B cell (primary cell): ENCODE results near the gene OTUD5. TPM values are rescaled to one million over a fixed set of nuclear protein-coding genes. Genes with fewer than 3 reads are reported as not detected.
"Not testable (repeated sequence)": the region's sequence is repeated elsewhere in the genome, so short reads cannot be mapped to it uniquely, and the experiment has no call there.

Experiments used
- ATAC-seq: fragments of 200-7000 bp; cut with Tn5 transposase; one replicate; pipeline ENCODE4 v1.10.0; 2021; ENCODE audit warnings: low read depth, mild to moderate bottlenecking, moderate number of reproducible peaks, moderate library complexity
- CTCF ChIA-PET: fragments of 350-600 bp; sonication (Branson Sonifier 250); formaldehyde crosslinking; loops from one replicate; lab custom pipeline; 2021; ENCODE audit warnings: antibody characterized with exemption, inconsistent platforms; lab: Charles Lee
- POLR2A ChIA-PET: fragments of 350-600 bp; sonication (Branson Sonifier 250); formaldehyde crosslinking; loops from one replicate; lab custom pipeline; 2021; ENCODE audit warnings: antibody characterized with exemption; lab: Charles Lee
- DNase-seq: peaks from one replicate; pipeline ENCODE4 v3.0.0; 2013
- H2AFZ ChIP-seq: 2 replicates; pipeline ENCODE4 v1.6.1; 2012; ENCODE audit warnings: mild to moderate bottlenecking, low read depth, low read length; ENCODE audit not compliant: insufficient read depth, poor library complexity, severe bottlenecking
- H3K27ac ChIP-seq, 2 donors: 1 replicate in 1 of 2; 2 replicates in 1 of 2; pipeline ENCODE4 v1.5.1; 2012 to 2013; ENCODE audit warnings: low read length in 2 of 2, mild to moderate bottlenecking in 2 of 2, moderate library complexity in 1 of 2
- H3K27me3 ChIP-seq, 4 experiments: fragments of 200-600 bp in 1 of 4; sonication (generic) in 1 of 4; replicated peaks in 1 of 4; 1 replicate in 2 of 4; 2 replicates in 2 of 4; pipeline versions ENCODE4 v1.6.1 to v1.7.0; 2013 to 2016; ENCODE audit warnings: low read length in 3 of 4, mild to moderate bottlenecking in 2 of 4, mixed read lengths in 1 of 4, moderate library complexity in 1 of 4; ENCODE audit not compliant: insufficient read depth in 4 of 4, control insufficient read depth in 3 of 4; ENCODE audit errors: control extremely low read depth in 1 of 4
- H3K36me3 ChIP-seq, 2 experiments: replicated peaks in 1 of 2; 1 replicate in 1 of 2; 2 replicates in 1 of 2; pipeline versions ENCODE4 v1.6.1 to v1.7.1; 2013; ENCODE audit warnings: low read length in 1 of 2; ENCODE audit not compliant: insufficient read depth in 2 of 2, control insufficient read depth in 1 of 2; ENCODE audit errors: control extremely low read depth in 1 of 2, extremely low read depth in 1 of 2
- H3K4me1 ChIP-seq, 2 donors: fragments of 200-600 bp in 1 of 2; sonication (generic) in 1 of 2; 1 replicate in 1 of 2; 2 replicates in 1 of 2; pipeline versions ENCODE4 v1.5.1 to v1.6.1; 2013 to 2017; ENCODE audit warnings: low read length in 2 of 2; ENCODE audit not compliant: control insufficient read depth in 2 of 2, insufficient read depth in 2 of 2
- H3K4me2 ChIP-seq: replicated peaks from 2 replicates; pipeline ENCODE3; 2012; ENCODE audit warnings: mild to moderate bottlenecking, low read depth, low read length; ENCODE audit not compliant: poor library complexity, severe bottlenecking
- H3K4me3 ChIP-seq, 5 experiments: fragments of 200-600 bp in 1 of 5; sonication (generic) in 1 of 5; 1 replicate in 3 of 5; 2 replicates in 2 of 5; pipeline versions ENCODE4 v1.5.1 to v1.7.0; 2011 to 2016; ENCODE audit warnings: low read length in 4 of 5, mild to moderate bottlenecking in 4 of 5, low read depth in 2 of 5, control low read depth in 1 of 5, moderate library complexity in 1 of 5; ENCODE audit not compliant: insufficient read depth in 1 of 5; ENCODE audit errors: control extremely low read depth in 1 of 5, extremely low read depth in 1 of 5
- H3K79me2 ChIP-seq: fragments of 200-600 bp; sonication (generic); one replicate; pipeline ENCODE4 v1.6.0; 2016; ENCODE audit warnings: low read length; ENCODE audit not compliant: control insufficient read depth, insufficient read depth
- H3K9ac ChIP-seq: fragments of 200-600 bp; sonication (generic); 2 replicates; pipeline ENCODE4 v1.6.1; 2017; ENCODE audit warnings: mild to moderate bottlenecking, low read length, moderate library complexity
- H3K9me3 ChIP-seq, 3 donors: one replicate each; pipeline versions ENCODE4 v1.6.1 to v1.7.1; 2013; ENCODE audit warnings: low read length in 2 of 3; ENCODE audit not compliant: control insufficient read depth in 2 of 3, insufficient read depth in 1 of 3; ENCODE audit errors: control extremely low read depth in 1 of 3
- H4K20me1 ChIP-seq: 2 replicates; pipeline ENCODE4 v1.6.0; 2012; ENCODE audit warnings: mild to moderate bottlenecking, low read length; ENCODE audit not compliant: insufficient read depth, control insufficient read depth, poor library complexity, severe bottlenecking
- H3K27ac Mint-ChIP-seq: one replicate; pipeline ENCODE4 v1.8.0; 2021; ENCODE audit warnings: mixed read lengths
- H3K27me3 Mint-ChIP-seq: one replicate; pipeline ENCODE4 v1.8.0; 2021; ENCODE audit warnings: mixed read lengths
- H3K4me1 Mint-ChIP-seq: one replicate; pipeline ENCODE4 v1.8.0; 2021; ENCODE audit warnings: mixed read lengths
- H3K4me3 Mint-ChIP-seq: one replicate; pipeline ENCODE4 v1.8.0; 2021; ENCODE audit warnings: mixed read lengths
- H3K9me3 Mint-ChIP-seq: one replicate; pipeline ENCODE4 v1.8.0; 2022; ENCODE audit warnings: mixed read lengths; ENCODE audit not compliant: insufficient read depth
- CTCF ChIP-seq: fragments of 200-600 bp; IDR thresholded peaks from one replicate; pipeline ENCODE4 v1.8.0; 2022; ENCODE audit warnings: antibody characterized with exemption, mild to moderate bottlenecking
- EZH2 ChIP-seq: IDR thresholded peaks from 2 replicates; pipeline ENCODE4 v1.6.1; 2012; ENCODE audit warnings: borderline replicate concordance, low read depth, mild to moderate bottlenecking, moderate library complexity, low read length; ENCODE audit not compliant: insufficient read depth, poor library complexity, severe bottlenecking
- WGBS: methylation state at CpG from one replicate; pipeline ENCODE4 v1.1.5; 2013; ENCODE audit warnings: missing lambda C conversion rate; ENCODE audit not compliant: insufficient coverage; 5-methylcytosine and 5-hydroxymethylcytosine counted together
- intact Hi-C: fragments of 100-400 bp; cut with micrococcal nuclease; formaldehyde crosslinking; loops from one replicate; pipeline ENCODE4 v1.10.0; 2022
- polyA plus RNA-seq: library from polyadenylated mRNA; depleted of rRNA; stranded (reverse); fragments of >200 nt; gene quantifications from 2 replicates; pipeline ENCODE4 v1.2.3, GENCODE V29; 2012
- small RNA-seq: library from RNA; depleted of rRNA; stranded (forward); fragments of <200 nt; gene quantifications from one replicate; pipeline ENCODE3, GENCODE V24; 2012; ENCODE audit warnings: low replicate concordance, low read depth; ENCODE audit not compliant: insufficient read length
- total RNA-seq, 2 donors: library from RNA; stranded (reverse); fragments of 120-200 nt in 1 of 2; gene quantifications; 1 replicate in 1 of 2; 2 replicates in 1 of 2; pipeline versions ENCODE4 v1.2.3 to v1.2.4, GENCODE V29; 2013 to 2022

OTUD5 gene
- total and polyA plus RNA-seq, 2 donors (not counting 1 experiment from before 2014, with no cell fraction given): 105 to 116 TPM

GRCh38 chrX:48883729-48884128 is 73.7 kb downstream of the OTUD5 start:
- WGBS: no CpG with 5 or more reads among the region's 10 CpGs
- H3K4me1 Mint-ChIP-seq: no peaks in the 10 kb centered on the region
- Histone ChIP-seq H3K9me3 (no peaks in the 10 kb centered on the region), H3K9ac (no peak overlapping the region), H3K4me2 (no peak overlapping the region), H3K4me1 (no peaks in the 10 kb centered on the region), H4K20me1 (no peaks in the 10 kb centered on the region), H3K27me3 (no peaks in the 10 kb centered on the region), H3K36me3 (no peaks in the 10 kb centered on the region), H2AFZ (no peak overlapping the region), H3K79me2 (no peaks in the 10 kb centered on the region), H3K4me3 (no peak overlapping the region), H3K27ac (no peak overlapping the region)
- no peak overlapping the region for H3K27ac Mint-ChIP-seq
- DNase-seq (no peak), ATAC-seq (no peak)
- ChIA-PET POLR2A (no interaction called here), CTCF (no interaction called here)
- TF ChIP-seq EZH2: no peak
- TF ChIP-seq CTCF: no peak
- intact Hi-C loops: no loop called here
- H3K9me3 Mint-ChIP-seq: no peaks in the 10 kb centered on the region
- no peak overlapping the region for H3K4me3 Mint-ChIP-seq
- H3K27me3 Mint-ChIP-seq: no peaks in the 10 kb centered on the region

- H3K79me2 ChIP-seq, H2AFZ ChIP-seq, H3K36me3 ChIP-seq, H3K27ac Mint-ChIP-seq, POLR2A ChIA-PET, DNase-seq, H3K4me1 ChIP-seq, H3K27me3 Mint-ChIP-seq, ATAC-seq, H3K27ac ChIP-seq, H3K4me3 ChIP-seq, H3K9ac ChIP-seq, H4K20me1 ChIP-seq, H3K4me1 Mint-ChIP-seq, H3K9me3 ChIP-seq, H3K4me2 ChIP-seq, intact Hi-C loops, CTCF ChIA-PET, H3K27me3 ChIP-seq, H3K4me3 Mint-ChIP-seq, H3K9me3 Mint-ChIP-seq: not testable (repeated sequence)
- no CpG with 5 or more reads among the region's 4 CpGs for WGBS
Measured at GRCh38 chrX:48876944-48877343, 80.5 kb downstream of the OTUD5 start.

Small RNAs within 50 kb of the gene (small RNA-seq; reads per million reads assigned to genes)
- gene RNU6-722P: not detected

Other genes with a start within 250 kb of the OTUD5 start
- not detected in 2 replicates for gene GLOD5, start 195.9 kb downstream of the OTUD5 start, total RNA-seq
- gene GLOD5, start 195.9 kb downstream of the OTUD5 start, polyA plus RNA-seq: not detected in 2 replicates
- not detected in 2 replicates for gene GATA1, start 171.0 kb downstream of the OTUD5 start, total RNA-seq
- gene GATA1, start 171.0 kb downstream of the OTUD5 start, polyA plus RNA-seq: 0.16 TPM in 1 of 2 replicates, not detected in the other
- gene HDAC6, start 155.5 kb downstream of the OTUD5 start, total RNA-seq: 168 and 170 TPM in 2 replicates
- gene HDAC6, start 155.5 kb downstream of the OTUD5 start, polyA plus RNA-seq: 125 and 137 TPM in 2 replicates
- gene ERAS, start 131.1 kb downstream of the OTUD5 start, total RNA-seq: not detected in 2 replicates
- 0.09 and 0.19 TPM in 2 replicates for gene ERAS, start 131.1 kb downstream of the OTUD5 start, polyA plus RNA-seq
- gene PCSK1N, start 122.0 kb downstream of the OTUD5 start, total RNA-seq: not detected in 2 replicates
- 0.09 TPM in 1 of 2 replicates, not detected in the other for gene PCSK1N, start 122.0 kb downstream of the OTUD5 start, polyA plus RNA-seq
- 50.0 and 54.3 TPM in 2 replicates for gene TIMM17B, start 59.8 kb downstream of the OTUD5 start, total RNA-seq
- 52.3 and 63.9 TPM in 2 replicates for gene TIMM17B, start 59.8 kb downstream of the OTUD5 start, polyA plus RNA-seq
- 89.5 and 89.9 TPM in 2 replicates for gene PQBP1, start 59.7 kb downstream of the OTUD5 start, total RNA-seq
- 128 and 138 TPM in 2 replicates for gene PQBP1, start 59.7 kb downstream of the OTUD5 start, polyA plus RNA-seq
- gene SLC35A2, start 46.0 kb downstream of the OTUD5 start, total RNA-seq: 19.1 and 24.1 TPM in 2 replicates
- gene SLC35A2, start 46.0 kb downstream of the OTUD5 start, polyA plus RNA-seq: 22.0 and 35.2 TPM in 2 replicates
- gene PIM2, start 38.6 kb downstream of the OTUD5 start, total RNA-seq: 315 and 323 TPM in 2 replicates
- 249 and 276 TPM in 2 replicates for gene PIM2, start 38.6 kb downstream of the OTUD5 start, polyA plus RNA-seq
- gene KCND1, start 14.2 kb upstream of the OTUD5 start, total RNA-seq: 1.5 and 2.3 TPM in 2 replicates
- gene KCND1, start 14.2 kb upstream of the OTUD5 start, polyA plus RNA-seq: 2.2 and 4.3 TPM in 2 replicates
- gene GRIPAP1, start 44.7 kb upstream of the OTUD5 start, total RNA-seq: 143 and 150 TPM in 2 replicates
- gene GRIPAP1, start 44.7 kb upstream of the OTUD5 start, polyA plus RNA-seq: 70.7 and 127 TPM in 2 replicates
- gene TFE3, start 85.8 kb upstream of the OTUD5 start, total RNA-seq: 38.9 and 42.1 TPM in 2 replicates
- 21.0 and 31.1 TPM in 2 replicates for gene TFE3, start 85.8 kb upstream of the OTUD5 start, polyA plus RNA-seq
- 12.5 and 16.2 TPM in 2 replicates for gene CCDC120, start 101.4 kb upstream of the OTUD5 start, total RNA-seq
- gene CCDC120, start 101.4 kb upstream of the OTUD5 start, polyA plus RNA-seq: 5.7 and 7.6 TPM in 2 replicates
- 19.0 and 22.5 TPM in 2 replicates for gene PRAF2, start 116.4 kb upstream of the OTUD5 start, total RNA-seq
- 18.2 and 19.4 TPM in 2 replicates for gene PRAF2, start 116.4 kb upstream of the OTUD5 start, polyA plus RNA-seq
- 92.0 and 100 TPM in 2 replicates for gene WDR45, start 122.3 kb upstream of the OTUD5 start, total RNA-seq
- gene WDR45, start 122.3 kb upstream of the OTUD5 start, polyA plus RNA-seq: 153 and 238 TPM in 2 replicates
- gene GPKOW, start 166.1 kb upstream of the OTUD5 start, total RNA-seq: 16.8 and 18.7 TPM in 2 replicates
- gene GPKOW, start 166.1 kb upstream of the OTUD5 start, polyA plus RNA-seq: 8.7 and 12.9 TPM in 2 replicates
- 1.6 and 2.4 TPM in 2 replicates for gene MAGIX, start 205.2 kb upstream of the OTUD5 start, total RNA-seq
- gene MAGIX, start 205.2 kb upstream of the OTUD5 start, polyA plus RNA-seq: 0.78 and 1.2 TPM in 2 replicates
- gene PLP2, start 214.3 kb upstream of the OTUD5 start, total RNA-seq: 194 and 196 TPM in 2 replicates
- gene PLP2, start 214.3 kb upstream of the OTUD5 start, polyA plus RNA-seq: 174 and 214 TPM in 2 replicates
- gene PRICKLE3, start 228.8 kb upstream of the OTUD5 start, total RNA-seq: 13.2 and 16.2 TPM in 2 replicates
- gene PRICKLE3, start 228.8 kb upstream of the OTUD5 start, polyA plus RNA-seq: 21.0 and 24.2 TPM in 2 replicates
- gene SYP, start 242.6 kb upstream of the OTUD5 start, total RNA-seq: 1.2 TPM in 2 replicates
- gene SYP, start 242.6 kb upstream of the OTUD5 start, polyA plus RNA-seq: 0.61 and 1.6 TPM in 2 replicates